SHP77 treated with DMSO at 0.1 percent for 48 hours (cell line): ENCODE measurements around the gene PRODH2.
A peak's percentile ranks its signal among the peaks of the same experiment; 100 is the strongest.
"Not testable (repeated sequence)": the region's sequence is repeated elsewhere in the genome, so short reads cannot be mapped to it uniquely, and the experiment has no call there.

ENCODE experiments used
- DNase-seq: peaks from one replicate; lab custom pipeline; 2025; lab: John Stamatoyannopoulos, UW

PRODH2 gene

GRCh38 chr19:35843676-35844481 is 31.2 kb upstream of the PRODH2 start:
- DNase-seq = no peak

DNA sequence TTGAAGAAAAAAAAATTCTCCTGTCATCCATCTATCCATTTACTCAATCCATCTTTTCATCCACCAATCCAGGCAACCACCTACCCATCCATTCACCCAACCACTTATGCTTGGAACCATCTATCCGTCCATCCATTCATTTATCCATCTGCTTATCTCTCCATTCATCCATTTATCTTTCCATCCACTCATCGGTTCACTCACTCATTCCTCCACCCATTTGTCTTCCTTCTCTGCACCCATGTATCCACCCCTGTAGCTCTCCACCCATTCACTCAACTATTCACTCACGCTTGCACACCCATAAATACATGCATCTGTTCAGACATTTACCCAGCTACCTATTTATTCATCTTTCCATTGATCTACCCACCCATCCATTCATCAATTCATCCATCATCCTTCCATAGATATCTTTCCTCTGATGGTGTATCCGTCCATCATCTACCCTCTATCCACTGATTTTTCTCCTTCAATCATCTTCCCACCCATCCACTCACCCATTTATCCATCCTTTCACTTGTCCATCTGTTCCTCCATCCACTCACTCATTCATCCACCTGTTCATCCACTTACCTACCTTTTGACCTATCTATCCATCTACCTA is 30.1 kb upstream of the PRODH2 start:
- no peak for DNase-seq

GRCh38 chr19:35841961-35842595 is 29.4 kb upstream of the PRODH2 start:
- DNase-seq = no peak

DNA sequence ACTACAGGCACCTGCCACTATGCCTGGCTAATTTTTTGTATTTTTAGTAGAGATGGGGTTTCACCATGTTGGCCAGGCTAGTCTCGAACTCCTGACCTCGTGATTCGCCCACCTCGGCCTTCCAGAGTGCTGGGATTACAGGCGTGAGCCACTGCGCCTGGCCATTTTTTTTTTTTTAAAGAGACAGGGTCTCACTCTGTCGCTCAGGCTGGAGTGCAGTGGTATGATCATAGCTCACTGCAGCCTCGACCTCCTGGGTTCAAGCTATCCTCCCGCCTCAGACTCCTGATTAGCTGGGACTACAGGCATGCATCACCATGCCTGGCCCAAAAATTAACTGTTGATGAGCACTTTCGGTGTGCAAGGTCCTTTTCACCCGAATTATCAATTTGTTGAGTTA is 23.5 kb upstream of the PRODH2 start:
- DNase-seq = not testable (repeated sequence)

- DNase-seq = no peak
Observed at GRCh38 chr19:35833972-35834371, 21.3 kb upstream of the PRODH2 start.

GRCh38 chr19:35832054-35832453 is 19.4 kb upstream of the PRODH2 start:
- no peak for DNase-seq

- no peak for DNase-seq
Observed at GRCh38 chr19:35830986-35831385, 18.3 kb upstream of the PRODH2 start.

DNA sequence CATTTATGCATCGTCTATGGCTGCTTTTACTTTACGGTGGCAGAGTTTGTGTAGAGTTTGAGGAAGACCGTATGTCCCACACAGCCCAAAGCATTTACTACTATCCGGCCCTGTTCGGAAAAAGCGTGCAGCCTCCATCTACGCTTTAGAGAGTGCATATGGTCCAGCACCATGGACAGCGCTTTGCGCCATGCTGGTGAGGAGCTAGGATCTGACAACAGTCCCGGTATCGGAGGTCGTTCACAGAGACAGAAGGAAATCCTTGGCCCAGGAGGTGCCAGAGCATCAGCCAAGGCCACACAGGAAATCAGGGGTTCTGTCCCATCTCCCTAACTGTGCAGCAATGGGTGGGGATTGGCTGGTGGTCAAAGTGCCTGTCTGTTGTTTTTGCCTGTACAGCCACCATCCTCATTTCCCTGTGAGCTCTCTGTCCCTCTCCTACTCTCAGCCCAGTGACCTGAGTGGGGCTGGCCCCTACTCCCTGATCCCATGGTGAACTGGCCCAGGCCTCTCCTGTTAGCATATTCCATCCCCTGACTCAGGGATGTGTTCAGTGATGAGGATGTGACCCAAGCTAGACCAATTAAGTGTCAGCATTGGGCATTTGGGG is 16.2 kb upstream of the PRODH2 start:
- DNase-seq = no peak

DNA sequence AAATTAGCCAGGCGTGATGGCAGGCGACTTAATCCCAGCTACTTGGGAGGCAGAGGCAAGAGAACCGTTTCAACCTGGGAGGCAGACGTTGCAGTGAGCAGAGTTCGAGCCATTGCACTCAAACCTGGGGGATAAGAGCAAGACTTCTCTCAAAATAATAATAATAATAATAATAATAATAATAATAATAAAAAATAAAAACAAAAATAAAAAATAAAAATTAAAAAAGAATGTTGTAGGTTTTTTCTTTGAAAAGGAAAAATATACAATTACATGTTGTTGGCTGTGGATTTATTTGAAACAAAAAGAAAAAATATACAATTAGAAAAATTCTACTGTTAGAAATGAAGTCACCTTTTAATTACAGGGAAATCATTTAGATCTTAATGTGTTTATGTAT is 11.5 kb upstream of the PRODH2 start:
- no peak for DNase-seq

- DNase-seq = no peak
Observed at GRCh38 chr19:35822579-35822978, 9.9 kb upstream of the PRODH2 start.

GRCh38 chr19:35818445-35818844 is 5.8 kb upstream of the PRODH2 start:
- DNase-seq = no peak

GRCh38 chr19:35816846-35817245 is 4.2 kb upstream of the PRODH2 start:
- DNase-seq = no peak

GRCh38 chr19:35816262-35816661 is 3.6 kb upstream of the PRODH2 start:
- DNase-seq = no peak

DNA sequence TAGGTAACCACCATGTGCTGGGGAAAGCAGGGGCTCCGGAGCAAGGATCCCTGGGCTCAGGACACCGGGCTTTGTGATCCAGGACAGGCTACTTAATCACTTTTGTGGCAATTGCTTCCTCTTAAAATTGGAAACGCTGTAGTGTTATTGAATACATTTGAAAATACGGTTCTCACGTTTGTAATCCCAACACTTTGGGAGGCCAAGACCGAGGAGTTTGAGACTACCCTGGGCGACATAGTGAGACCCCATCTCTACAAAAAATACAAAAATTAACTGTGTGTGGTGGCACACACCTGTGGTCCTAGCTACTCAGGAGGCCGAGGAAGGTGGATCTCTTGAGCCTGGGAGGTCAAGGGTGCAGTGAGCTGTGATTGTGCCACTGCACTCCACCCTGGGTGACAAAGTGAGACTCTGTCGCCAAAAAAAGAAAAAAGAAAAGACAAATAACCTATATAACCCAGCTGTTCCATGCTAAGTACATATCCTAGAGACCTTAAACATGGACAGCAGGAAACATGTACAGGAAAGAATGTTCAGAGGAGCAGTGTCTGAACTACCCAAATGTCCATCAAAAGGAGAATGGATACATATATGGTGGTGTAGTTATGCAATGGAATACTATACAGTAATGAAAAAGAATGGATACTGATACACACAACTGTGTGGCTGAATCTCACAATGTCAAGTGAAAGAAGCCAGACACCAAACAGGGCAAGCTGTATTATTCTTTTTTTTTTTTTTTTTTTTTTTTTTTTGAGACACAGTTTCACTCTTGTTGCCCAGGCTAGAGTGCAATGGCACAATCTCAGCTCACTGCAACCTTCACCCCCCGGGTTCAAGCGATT is 622 bp upstream of the PRODH2 start:
- no peak for DNase-seq

DNA sequence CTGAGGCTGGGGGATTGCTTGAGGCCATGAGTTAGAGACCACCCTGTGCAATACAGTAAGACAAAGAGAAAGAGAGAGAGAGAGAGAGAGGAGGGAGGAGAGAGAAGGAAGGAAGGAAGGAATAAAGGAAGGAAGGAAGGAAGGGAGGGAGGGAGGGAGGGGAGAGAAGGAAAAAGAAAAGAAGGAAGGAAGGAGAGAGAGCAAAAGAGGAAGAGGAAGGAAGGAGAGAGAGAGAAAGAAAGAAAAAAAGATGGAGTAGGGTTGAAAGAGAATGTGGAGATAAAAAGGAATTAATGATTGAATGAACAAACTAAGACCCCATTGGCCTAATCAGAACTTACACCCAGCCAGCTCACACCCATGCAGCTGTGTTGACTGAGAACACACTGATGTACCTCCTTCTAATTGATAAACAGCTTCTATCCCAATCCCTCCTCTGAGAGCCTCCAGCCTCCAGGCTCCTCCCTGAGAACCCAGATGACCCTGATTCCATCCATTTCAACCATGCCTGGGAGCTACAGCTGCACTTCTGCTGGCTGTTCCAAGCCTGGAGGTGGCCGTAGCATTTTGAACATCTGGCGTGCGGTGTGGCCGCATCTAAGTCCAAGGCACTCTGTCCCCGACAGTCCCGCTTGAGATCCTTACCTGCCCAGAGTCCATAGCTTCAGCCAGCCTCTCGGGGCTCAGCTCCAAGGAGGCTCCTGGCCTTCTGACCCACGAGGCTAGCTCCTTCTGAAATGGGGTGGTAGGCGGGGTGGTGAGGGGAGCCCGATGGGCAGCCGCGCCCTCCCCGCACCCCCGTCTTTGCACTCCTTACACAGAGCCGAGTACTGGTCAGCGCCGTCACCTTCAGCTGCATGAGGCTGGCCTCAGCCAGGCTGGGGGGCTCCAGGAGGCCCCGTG is 1.1 kb downstream of the PRODH2 start:
- no peak for DNase-seq

- no peak for DNase-seq
Observed at GRCh38 chr19:35807633-35808032, 5.0 kb downstream of the PRODH2 start.

DNA sequence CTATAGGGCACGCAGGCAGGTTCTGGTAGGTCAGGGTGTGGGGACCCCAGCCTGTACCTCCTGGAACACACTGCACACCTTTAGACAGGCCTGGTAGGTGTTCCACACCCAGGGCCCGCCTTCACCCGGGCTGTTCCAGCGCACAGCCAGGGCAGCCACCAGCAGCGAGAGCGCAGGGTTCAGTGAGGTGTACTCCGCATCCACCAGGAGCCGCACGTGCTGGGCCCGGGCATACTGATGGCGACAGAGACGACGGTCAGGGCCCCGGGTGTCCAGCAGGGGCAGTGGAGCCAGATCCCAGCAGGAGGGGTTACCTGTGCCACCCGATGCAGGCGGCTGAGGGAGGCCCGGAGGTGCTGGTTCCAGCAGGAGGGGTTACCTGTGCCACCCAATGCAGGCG is 6.0 kb downstream of the PRODH2 start:
- no peak for DNase-seq

- DNase-seq = peak; percentile 48
Observed at GRCh38 chr19:35805526-35806102, 7.0 kb downstream of the PRODH2 start.

DNA sequence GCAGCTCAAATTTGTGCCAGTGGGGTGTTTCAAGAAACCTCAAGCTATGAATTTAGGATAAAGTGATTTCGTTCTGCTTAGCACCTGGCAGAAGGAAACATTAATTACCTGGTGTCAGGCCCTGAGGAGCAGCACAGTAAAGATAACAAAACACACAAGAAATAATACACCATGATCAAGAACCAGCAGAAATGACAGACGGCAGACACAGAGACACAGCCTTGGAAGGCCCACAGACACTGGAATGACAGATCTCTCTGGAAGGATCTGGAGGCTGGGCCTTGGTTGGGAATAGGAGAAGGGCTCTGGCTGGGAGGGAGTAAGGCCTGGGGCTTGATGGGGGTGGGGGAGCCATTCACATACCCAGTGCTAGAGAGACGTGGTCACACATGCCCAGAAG is 10.8 kb downstream of the PRODH2 start:
- DNase-seq = no peak

GRCh38 chr19:35797663-35798062 is 15.0 kb downstream of the PRODH2 start:
- DNase-seq = no peak
